Suppressor macrophage treated with lipopolysaccharide for 1 hour (primary cell): ENCODE measurements around the gene FUCA2.
"Not testable (repeated sequence)": the region's sequence is repeated elsewhere in the genome, so short reads cannot be mapped to it uniquely, and the experiment has no call there.

ENCODE experiments used
- DNase-seq, 3 donors: peaks; one replicate each; pipeline ENCODE4 v3.0.0-alpha.2; 2020 to 2022

Gene FUCA2

GRCh38 chr6:143490775-143491174, 20.7 kb downstream of the FUCA2 start:
- DNase-seq: no peak

GRCh38 chr6:143490244-143490643, 21.3 kb downstream of the FUCA2 start:
- no peak for DNase-seq

GRCh38 chr6:143486752-143487151, 24.8 kb downstream of the FUCA2 start:
- DNase-seq: no peak

- DNase-seq: no peak
Measured at GRCh38 chr6:143485967-143486366, 25.6 kb downstream of the FUCA2 start.

GRCh38 chr6:143482593-143482992, 28.9 kb downstream of the FUCA2 start:
- no peak for DNase-seq

GRCh38 chr6:143478479-143479062, 32.9 kb downstream of the FUCA2 start:
- DNase-seq: peak in 1 of 3 donors; percentile 5

- DNase-seq: no peak
Measured at GRCh38 chr6:143476545-143476944, 35.0 kb downstream of the FUCA2 start.

GRCh38 chr6:143471822-143472221, 39.7 kb downstream of the FUCA2 start:
- DNase-seq: no peak

- not testable (repeated sequence) for DNase-seq
Measured at GRCh38 chr6:143468823-143469222, 42.7 kb downstream of the FUCA2 start.

- DNase-seq: no peak
Measured at GRCh38 chr6:143468026-143468425, 43.5 kb downstream of the FUCA2 start.

GRCh38 chr6:143465546-143465945, 46.0 kb downstream of the FUCA2 start:
- DNase-seq: no peak

- DNase-seq: no peak
Measured at GRCh38 chr6:143457563-143458359, 53.8 kb downstream of the FUCA2 start.

GRCh38 chr6:143451531-143451930, 60.0 kb downstream of the FUCA2 start:
- DNase-seq: peak in 1 of 3 donors; percentile 12

GRCh38 chr6:143450453-143451371, 60.8 kb downstream of the FUCA2 start, which contains the start of the genes ADAT2 and PEX3:
Gene ADAT2 (minus strand): TSS chr6:143450695. CDS start chr6:143450658, 37 bp downstream.
Gene PEX3 (plus strand): TSS chr6:143450805. CDS start chr6:143451043, 238 bp downstream.
- peak; percentile 95 to 96 (median 96) for DNase-seq

GRCh38 chr6:143449714-143450452, 61.6 kb downstream of the FUCA2 start:
- peak; percentile 8 to 27 (median 18) for DNase-seq

GRCh38 chr6:143449082-143449713, 62.3 kb downstream of the FUCA2 start:
- no peak for DNase-seq

GRCh38 chr6:143447865-143448264, 63.7 kb downstream of the FUCA2 start:
- not testable (repeated sequence) for DNase-seq
